ENCODE data around the gene WDR4. TPM values are rescaled to one million over a fixed set of nuclear protein-coding genes. Genes with fewer than 3 reads are reported as not detected.

Gene WDR4
- total and polyA plus RNA-seq, 4 donors, result 2.5 to 13.9 (median 8.4) TPM

DNA sequence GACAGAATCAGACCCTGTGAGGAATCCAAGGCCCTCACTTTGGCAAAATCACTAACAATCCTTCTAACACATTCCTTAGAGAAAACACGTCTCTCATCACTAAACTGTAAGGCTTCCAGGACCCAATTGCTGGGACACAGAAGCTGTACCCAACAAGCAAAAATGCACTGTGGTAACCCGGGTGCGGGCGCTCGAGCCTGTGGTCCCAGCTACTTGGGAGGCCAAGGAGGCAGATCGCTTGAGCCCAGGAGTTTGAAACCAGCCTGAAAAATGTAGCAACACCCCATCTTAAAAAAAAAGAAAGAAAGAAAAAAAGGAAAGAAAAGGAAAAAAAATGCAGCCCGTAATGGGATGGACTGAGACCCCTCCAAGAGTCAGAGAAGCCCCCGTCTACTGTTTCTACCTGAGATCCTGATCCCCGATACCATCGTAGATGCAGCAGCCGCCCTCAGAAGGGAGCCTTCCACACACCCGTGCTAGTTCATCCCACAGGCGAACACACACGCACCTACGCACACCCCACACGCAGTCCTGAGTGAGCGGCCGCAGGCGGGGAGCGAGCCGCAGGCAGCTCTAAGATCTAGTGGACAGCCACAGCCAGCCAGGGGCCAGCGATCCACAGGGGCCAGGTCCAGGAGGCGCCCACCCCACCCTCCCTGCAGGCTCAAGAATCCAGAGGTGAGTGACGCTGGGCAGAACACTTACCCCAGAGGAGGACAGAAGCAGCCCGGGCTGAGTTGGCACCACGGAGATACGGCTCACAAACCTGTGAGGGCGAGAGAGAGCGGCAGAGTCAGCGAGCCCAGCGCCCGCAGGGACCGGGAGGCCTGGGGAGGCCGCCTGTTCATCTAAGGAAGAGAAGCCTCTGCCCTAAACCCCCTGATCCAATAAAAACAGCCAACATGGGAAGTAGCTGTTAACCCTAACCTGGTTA is 20.1 kb downstream of the WDR4 start:
- Histone ChIP-seq H3K36me3 (ENCODE audit: control insufficient read depth in 1 of 2, insufficient read depth in 2 of 2, low read length in 1 of 2) (peaks cover 0 to 14% of the 10 kb centered on the region in 2 donors), H3K9me3 (ENCODE audit: control insufficient read depth, low read length) (no peaks in the 10 kb centered on the region), H3K4me3 (ENCODE audit: low read length in 2 of 2) (no peak overlapping the region), H3K4me1 (ENCODE audit: control insufficient read depth in 1 of 2, insufficient read depth in 2 of 2, low read length in 2 of 2) (no peaks in the 10 kb centered on the region), H3K27ac (ENCODE audit: low read depth in 1 of 2, low read length in 2 of 2) (no peak overlapping the region), H3K27me3 (ENCODE audit: control insufficient read depth in 1 of 2, insufficient read depth in 2 of 2, low read length in 1 of 2) (no peaks in the 10 kb centered on the region)
- DNase-seq, result no peak
- 95 to 96% methylated on average over 34 of the region's 34 CpGs for WGBS, 2 donors
- ATAC-seq (ENCODE audit: low FRiP score), result no peak
- intact Hi-C loops (cut with DNase I), result no loop called here

DNA sequence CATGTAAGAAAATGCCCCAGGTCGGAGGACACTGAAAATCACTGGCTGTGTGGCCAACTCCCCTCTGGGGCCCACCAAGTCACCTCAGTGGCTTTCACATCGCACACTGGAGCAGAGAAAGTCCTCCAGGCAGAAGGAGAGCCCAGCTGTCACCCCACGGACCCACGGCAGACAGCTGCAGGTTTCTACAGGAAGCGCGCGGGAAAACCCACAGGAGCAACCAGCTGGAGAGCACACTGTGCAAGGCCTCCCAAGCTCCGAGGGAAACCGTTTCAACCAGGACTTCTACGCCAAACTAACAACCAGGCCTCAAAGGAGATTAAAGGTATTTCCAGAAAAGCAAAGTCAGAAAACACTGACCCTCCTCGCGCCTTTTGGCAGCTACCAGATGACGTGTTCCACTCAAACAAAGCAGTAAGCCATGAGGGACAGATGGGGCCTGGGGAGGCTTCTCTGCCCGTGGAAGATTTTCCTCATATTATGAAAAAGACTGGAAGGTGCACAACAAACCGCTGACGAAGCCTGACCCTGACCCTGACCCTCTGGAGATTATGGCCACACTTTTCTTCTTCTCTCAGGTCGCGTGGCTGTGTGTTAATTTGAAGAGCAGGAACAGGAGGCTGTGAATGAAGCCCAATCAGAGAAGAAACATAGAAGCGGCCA is 21.0 kb downstream of the WDR4 start:
- intact Hi-C loops (cut with DNase I), result no loop called here
- DNase-seq (no peak), ATAC-seq (ENCODE audit: low FRiP score) (no peak)
- H3K27me3 ChIP-seq (ENCODE audit: control insufficient read depth in 1 of 2, insufficient read depth in 2 of 2, low read length in 1 of 2), result no peaks in the 10 kb centered on the region
- peaks cover 0 to 14% of the 10 kb centered on the region in 2 donors for H3K36me3 ChIP-seq (ENCODE audit: control insufficient read depth in 1 of 2, insufficient read depth in 2 of 2, low read length in 1 of 2)
- H3K4me3 ChIP-seq (ENCODE audit: low read length in 2 of 2), result no peak overlapping the region
- H3K9me3 ChIP-seq (ENCODE audit: control insufficient read depth, low read length), result no peaks in the 10 kb centered on the region
- H3K4me1 ChIP-seq (ENCODE audit: control insufficient read depth in 1 of 2, insufficient read depth in 2 of 2, low read length in 2 of 2), result no peaks in the 10 kb centered on the region
- WGBS, 2 donors, result 89 to 92% methylated on average over 19 of the region's 19 CpGs
- no peak overlapping the region for H3K27ac ChIP-seq (ENCODE audit: low read depth in 1 of 2, low read length in 2 of 2)

DNA sequence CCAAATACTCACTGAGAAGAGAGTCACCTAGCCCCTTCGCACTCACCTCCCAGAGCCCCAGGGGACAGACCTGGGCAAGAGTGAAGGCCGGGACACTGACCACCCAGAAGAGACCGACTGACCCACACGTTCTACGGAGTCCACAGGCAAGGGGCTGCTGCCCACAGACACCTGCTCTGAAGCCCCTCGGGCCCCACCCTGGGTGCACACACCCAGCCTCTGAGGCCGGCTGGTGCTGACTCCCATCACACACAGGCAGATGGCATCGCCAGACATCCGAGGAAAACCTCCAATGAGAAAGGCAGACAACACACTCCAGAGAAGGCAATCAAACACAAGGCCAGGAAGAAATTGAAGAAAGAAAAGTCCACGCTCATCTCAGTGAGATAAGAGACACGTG is 22.1 kb downstream of the WDR4 start:
- H3K27me3 ChIP-seq (ENCODE audit: control insufficient read depth in 1 of 2, insufficient read depth in 2 of 2, low read length in 1 of 2), result no peaks in the 10 kb centered on the region
- ATAC-seq (ENCODE audit: low FRiP score) (no peak), DNase-seq (no peak)
- H3K27ac ChIP-seq (ENCODE audit: low read depth in 1 of 2, low read length in 2 of 2), result no peak overlapping the region
- H3K9me3 ChIP-seq (ENCODE audit: control insufficient read depth, low read length), result no peaks in the 10 kb centered on the region
- 93 to 97% methylated on average over 11 of the region's 11 CpGs for WGBS, 2 donors
- intact Hi-C loops (cut with DNase I), result no loop called here
- no peak overlapping the region for H3K4me3 ChIP-seq (ENCODE audit: low read length in 2 of 2)
- H3K4me1 ChIP-seq (ENCODE audit: control insufficient read depth in 1 of 2, insufficient read depth in 2 of 2, low read length in 2 of 2), result no peaks in the 10 kb centered on the region
- H3K36me3 ChIP-seq (ENCODE audit: control insufficient read depth in 1 of 2, insufficient read depth in 2 of 2, low read length in 1 of 2), result peaks cover 0 to 11% of the 10 kb centered on the region in 2 donors

DNA sequence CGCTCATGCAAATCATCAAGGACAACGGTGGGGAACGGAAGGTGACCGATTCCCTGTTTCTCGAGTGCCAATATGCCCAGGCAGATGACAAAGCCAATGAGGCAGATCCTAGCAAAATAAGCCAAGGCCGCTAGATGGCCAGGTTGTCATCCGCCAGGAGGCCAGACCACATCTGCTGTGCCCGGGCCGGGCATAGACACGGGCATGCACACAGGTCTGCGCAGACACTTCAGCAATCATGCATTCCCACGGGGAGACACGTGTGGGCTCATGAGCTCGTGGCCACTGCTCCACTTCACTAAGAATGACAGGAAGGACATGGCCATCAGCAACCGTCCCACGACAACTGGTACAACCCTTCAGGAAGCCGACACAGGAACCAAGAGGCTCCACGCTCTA is 23.4 kb downstream of the WDR4 start:
- Histone ChIP-seq H3K4me3 (ENCODE audit: low read length in 2 of 2) (no peak overlapping the region), H3K9me3 (ENCODE audit: control insufficient read depth, low read length) (no peaks in the 10 kb centered on the region), H3K27ac (ENCODE audit: low read depth in 1 of 2, low read length in 2 of 2) (no peak overlapping the region), H3K36me3 (ENCODE audit: control insufficient read depth in 1 of 2, insufficient read depth in 2 of 2, low read length in 1 of 2) (peaks cover 0 to 11% of the 10 kb centered on the region in 2 donors), H3K4me1 (ENCODE audit: control insufficient read depth in 1 of 2, insufficient read depth in 2 of 2, low read length in 2 of 2) (no peaks in the 10 kb centered on the region), H3K27me3 (ENCODE audit: control insufficient read depth in 1 of 2, insufficient read depth in 2 of 2, low read length in 1 of 2) (no peaks in the 10 kb centered on the region)
- ATAC-seq (ENCODE audit: low FRiP score) (no peak), DNase-seq (no peak)
- intact Hi-C loops (cut with DNase I), result no loop called here
- 91 to 92% methylated on average over 18 of the region's 18 CpGs for WGBS, 2 donors

DNA sequence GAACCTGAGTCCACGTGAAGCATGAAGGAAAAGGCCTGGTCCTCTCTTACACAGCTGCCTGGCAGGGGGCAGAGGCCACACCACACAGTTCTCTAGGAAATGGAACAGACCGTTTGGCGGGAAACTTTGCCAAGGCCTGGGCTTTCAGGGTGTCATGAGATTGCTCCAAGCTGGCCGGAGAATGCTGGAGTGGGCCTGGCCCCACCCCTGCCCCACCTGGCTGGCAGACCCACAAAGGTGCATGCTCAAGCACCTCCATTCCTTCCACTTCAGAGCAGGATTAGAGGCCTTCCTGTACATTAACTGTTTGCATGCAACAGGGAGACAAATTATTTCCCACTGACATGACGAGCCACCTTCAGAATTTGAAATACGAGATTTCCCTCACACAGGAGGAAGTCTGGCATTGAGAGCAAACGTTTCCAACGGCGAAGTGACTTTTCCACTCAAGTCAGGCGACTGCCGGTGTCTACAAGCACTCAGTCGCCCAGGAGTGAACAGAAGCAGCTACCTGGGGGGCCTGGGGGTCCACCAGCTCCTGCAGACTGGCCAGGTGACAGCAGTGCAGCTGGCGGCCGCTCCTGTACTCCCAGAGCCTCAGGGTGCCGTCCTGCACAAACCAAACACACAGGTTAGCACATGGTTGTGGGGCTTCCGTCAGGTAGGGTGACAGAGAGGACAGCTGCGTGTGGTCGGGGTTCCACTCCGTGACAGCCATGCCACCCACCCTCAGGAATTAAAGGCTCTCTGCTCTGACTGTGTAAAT is 24.0 kb downstream of the WDR4 start:
- no peak for DNase-seq
- no peaks in the 10 kb centered on the region for H3K27me3 ChIP-seq (ENCODE audit: control insufficient read depth in 1 of 2, insufficient read depth in 2 of 2, low read length in 1 of 2)
- ATAC-seq (ENCODE audit: low FRiP score), result no peak
- peaks cover 0 to 11% of the 10 kb centered on the region in 2 donors for H3K36me3 ChIP-seq (ENCODE audit: control insufficient read depth in 1 of 2, insufficient read depth in 2 of 2, low read length in 1 of 2)
- intact Hi-C loops (cut with DNase I), result no loop called here
- no peaks in the 10 kb centered on the region for H3K4me1 ChIP-seq (ENCODE audit: control insufficient read depth in 1 of 2, insufficient read depth in 2 of 2, low read length in 2 of 2)
- WGBS, 2 donors, result 88 to 89% methylated on average over 19 of the region's 19 CpGs
- no peak overlapping the region for H3K27ac ChIP-seq (ENCODE audit: low read depth in 1 of 2, low read length in 2 of 2)
- H3K4me3 ChIP-seq (ENCODE audit: low read length in 2 of 2), result no peak overlapping the region
- no peaks in the 10 kb centered on the region for H3K9me3 ChIP-seq (ENCODE audit: control insufficient read depth, low read length)

DNA sequence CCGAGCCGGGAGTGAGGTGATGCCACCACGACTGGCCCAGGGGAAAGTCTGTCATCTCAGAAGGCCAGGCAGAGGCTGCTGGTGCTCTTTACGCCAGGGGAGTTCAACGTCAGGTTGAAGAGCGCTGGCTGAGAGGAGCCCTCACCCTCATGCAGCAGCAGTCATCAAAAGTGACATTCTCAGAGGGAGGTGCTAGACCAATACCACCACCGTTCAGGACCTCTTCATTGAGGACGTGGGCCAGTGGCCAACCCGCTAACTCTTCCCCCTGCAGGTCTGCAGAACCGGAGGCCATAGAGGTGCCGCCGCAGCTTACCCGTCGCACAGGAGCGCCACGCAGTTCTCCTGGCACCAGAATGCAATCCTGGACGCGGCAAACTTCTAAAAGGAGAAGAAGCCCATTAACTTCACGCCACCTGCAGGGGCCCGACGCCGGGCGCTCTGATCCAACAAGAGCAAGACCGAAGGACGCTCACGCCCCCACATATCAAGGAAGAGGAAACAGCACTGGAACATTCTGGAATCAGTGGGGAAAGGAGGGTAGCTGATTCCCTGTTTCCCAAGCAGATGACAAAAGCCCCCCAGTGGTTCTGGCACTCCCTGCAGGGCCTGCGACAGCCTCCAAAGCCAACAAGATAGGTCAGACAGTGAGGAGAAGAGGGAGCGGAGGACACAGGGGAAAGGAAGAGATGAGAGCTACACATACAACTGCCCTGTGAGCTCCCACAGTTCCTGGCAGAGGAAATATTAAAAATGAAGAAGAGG is 24.9 kb downstream of the WDR4 start:
- H3K27me3 ChIP-seq (ENCODE audit: control insufficient read depth in 1 of 2, insufficient read depth in 2 of 2, low read length in 1 of 2), result no peaks in the 10 kb centered on the region
- no peak overlapping the region for H3K27ac ChIP-seq (ENCODE audit: low read depth in 1 of 2, low read length in 2 of 2)
- ATAC-seq (ENCODE audit: low FRiP score) (no peak), DNase-seq (no peak)
- intact Hi-C loops (cut with DNase I), result no loop called here
- H3K4me1 ChIP-seq (ENCODE audit: control insufficient read depth in 1 of 2, insufficient read depth in 2 of 2, low read length in 2 of 2), result no peaks in the 10 kb centered on the region
- no peak overlapping the region for H3K4me3 ChIP-seq (ENCODE audit: low read length in 2 of 2)
- WGBS, 2 donors, result 92 to 94% methylated on average over 28 of the region's 28 CpGs
- H3K36me3 ChIP-seq (ENCODE audit: control insufficient read depth in 1 of 2, insufficient read depth in 2 of 2, low read length in 1 of 2), result peaks cover 0 to 12% of the 10 kb centered on the region in 2 donors
- H3K9me3 ChIP-seq (ENCODE audit: control insufficient read depth, low read length), result no peaks in the 10 kb centered on the region

DNA sequence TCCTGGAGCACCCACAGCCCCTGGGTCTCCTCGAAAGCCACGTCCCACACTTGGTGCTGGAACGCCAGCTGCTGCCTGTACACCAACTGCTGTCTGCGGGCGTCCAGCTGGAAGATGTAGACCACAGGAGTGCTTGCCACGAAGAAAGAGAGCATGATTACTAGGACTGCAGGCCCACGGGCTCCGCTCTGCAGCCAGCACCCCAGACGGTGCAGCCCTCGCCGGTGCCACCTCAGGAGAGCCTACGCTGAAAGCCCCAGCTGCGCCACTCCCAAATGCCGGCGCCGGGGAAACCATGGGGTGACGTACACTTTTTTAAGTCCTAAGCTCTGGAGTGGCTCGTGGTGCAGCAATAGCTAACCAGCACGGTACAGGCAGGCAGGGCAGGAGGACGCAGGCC is 25.7 kb downstream of the WDR4 start:
- DNase-seq (no peak), ATAC-seq (ENCODE audit: low FRiP score) (no peak)
- 96% methylated on average over 20 of the region's 20 CpGs for WGBS, 2 donors
- Histone ChIP-seq H3K4me1 (ENCODE audit: control insufficient read depth in 1 of 2, insufficient read depth in 2 of 2, low read length in 2 of 2) (no peaks in the 10 kb centered on the region), H3K27ac (ENCODE audit: low read depth in 1 of 2, low read length in 2 of 2) (no peak overlapping the region), H3K9me3 (ENCODE audit: control insufficient read depth, low read length) (no peaks in the 10 kb centered on the region), H3K36me3 (ENCODE audit: control insufficient read depth in 1 of 2, insufficient read depth in 2 of 2, low read length in 1 of 2) (peaks cover 0 to 15% of the 10 kb centered on the region in 2 donors), H3K4me3 (ENCODE audit: low read length in 2 of 2) (no peak overlapping the region), H3K27me3 (ENCODE audit: control insufficient read depth in 1 of 2, insufficient read depth in 2 of 2, low read length in 1 of 2) (no peaks in the 10 kb centered on the region)
- intact Hi-C loops (cut with DNase I), result no loop called here

DNA sequence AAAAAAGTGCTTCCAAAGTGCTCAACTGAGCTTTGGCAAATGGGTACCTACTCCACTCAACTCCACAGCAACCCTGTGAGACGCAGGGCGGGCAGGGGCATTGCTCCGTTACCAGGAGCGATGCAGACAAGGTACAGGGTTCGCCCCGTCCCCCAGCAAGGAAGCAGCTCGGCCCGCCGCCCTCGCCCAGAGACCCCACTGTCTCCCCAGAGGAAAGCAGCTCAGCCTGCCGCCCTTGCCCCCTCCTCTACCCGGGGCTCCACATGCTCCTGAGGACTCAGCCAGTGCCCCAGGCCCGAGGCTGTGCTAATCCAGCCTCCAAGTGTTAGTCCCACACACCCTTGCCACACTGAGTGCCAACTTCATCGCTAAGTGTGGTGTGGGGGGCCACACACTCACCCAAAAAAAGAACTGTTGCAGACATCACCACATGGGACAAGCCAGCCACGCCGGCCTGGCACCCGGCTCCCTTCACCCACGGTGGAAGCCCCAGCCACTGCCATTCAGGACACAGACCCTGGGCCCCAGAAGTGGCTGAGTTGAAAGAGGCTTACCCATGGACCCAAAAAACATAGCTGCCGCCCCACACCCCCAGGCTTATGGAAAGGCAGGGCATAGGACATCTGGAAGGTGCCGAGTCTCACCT is 26.3 kb downstream of the WDR4 start:
- ATAC-seq (ENCODE audit: low FRiP score), result no peak
- no peak for DNase-seq
- no peaks in the 10 kb centered on the region for H3K27me3 ChIP-seq (ENCODE audit: control insufficient read depth in 1 of 2, insufficient read depth in 2 of 2, low read length in 1 of 2)
- H3K36me3 ChIP-seq (ENCODE audit: control insufficient read depth in 1 of 2, insufficient read depth in 2 of 2, low read length in 1 of 2), result peaks cover 0 to 13% of the 10 kb centered on the region in 2 donors
- no peaks in the 10 kb centered on the region for H3K9me3 ChIP-seq (ENCODE audit: control insufficient read depth, low read length)
- intact Hi-C loops (cut with DNase I), result no loop called here
- H3K27ac ChIP-seq (ENCODE audit: low read depth in 1 of 2, low read length in 2 of 2), result no peak overlapping the region
- no peak overlapping the region for H3K4me3 ChIP-seq (ENCODE audit: low read length in 2 of 2)
- WGBS, 2 donors, result 96 to 97% methylated on average over 20 of the region's 20 CpGs
- H3K4me1 ChIP-seq (ENCODE audit: control insufficient read depth in 1 of 2, insufficient read depth in 2 of 2, low read length in 2 of 2), result no peaks in the 10 kb centered on the region
